Measurements from ENCODE around the gene LRRC51.
A peak's percentile ranks its signal among the peaks of the same experiment; 100 is the strongest.
"Not testable (repeated sequence)": the region's sequence is repeated elsewhere in the genome, so short reads cannot be mapped to it uniquely, and the experiment has no call there.

Gene LRRC51

GRCh38 chr11:72132646-72133045, 52.0 kb downstream of the LRRC51 start:
- DNase-seq (ENCODE audit: low spot score): peak; percentile 5
- Histone ChIP-seq H3K4me3 (no peak overlapping the region), H3K27ac (peak overlapping the region in 1 of 2 donors; percentile 61)
- TF ChIP-seq, protein P1, sequence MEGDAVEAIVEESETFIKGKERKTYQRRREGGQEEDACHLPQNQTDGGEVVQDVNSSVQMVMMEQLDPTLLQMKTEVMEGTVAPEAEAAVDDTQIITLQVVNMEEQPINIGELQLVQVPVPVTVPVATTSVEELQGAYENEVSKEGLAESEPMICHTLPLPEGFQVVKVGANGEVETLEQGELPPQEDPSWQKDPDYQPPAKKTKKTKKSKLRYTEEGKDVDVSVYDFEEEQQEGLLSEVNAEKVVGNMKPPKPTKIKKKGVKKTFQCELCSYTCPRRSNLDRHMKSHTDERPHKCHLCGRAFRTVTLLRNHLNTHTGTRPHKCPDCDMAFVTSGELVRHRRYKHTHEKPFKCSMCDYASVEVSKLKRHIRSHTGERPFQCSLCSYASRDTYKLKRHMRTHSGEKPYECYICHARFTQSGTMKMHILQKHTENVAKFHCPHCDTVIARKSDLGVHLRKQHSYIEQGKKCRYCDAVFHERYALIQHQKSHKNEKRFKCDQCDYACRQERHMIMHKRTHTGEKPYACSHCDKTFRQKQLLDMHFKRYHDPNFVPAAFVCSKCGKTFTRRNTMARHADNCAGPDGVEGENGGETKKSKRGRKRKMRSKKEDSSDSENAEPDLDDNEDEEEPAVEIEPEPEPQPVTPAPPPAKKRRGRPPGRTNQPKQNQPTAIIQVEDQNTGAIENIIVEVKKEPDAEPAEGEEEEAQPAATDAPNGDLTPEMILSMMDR (IDR thresholded peaks at IDR 0.05): no peak

GRCh38 chr11:72135473-72135872, 54.8 kb downstream of the LRRC51 start, which contains the start of gene FOLR3:
Gene FOLR3 (plus strand): TSS chr11:72135725. CDS start chr11:72135953, 228 bp downstream.
- H3K27ac ChIP-seq: peak within 1 kb of the TSS in 1 of 2 donors; percentile 7
- H3K4me3 ChIP-seq; DNase-seq (ENCODE audit: low spot score): not testable (repeated sequence)

GRCh38 chr11:72135891-72136683, 55.4 kb downstream of the LRRC51 start:
- H3K4me3 ChIP-seq: no peak overlapping the region
- peak overlapping the region in 1 of 2 donors; percentile 7 for H3K27ac ChIP-seq
- TF ChIP-seq, protein P1 (IDR thresholded peaks at IDR 0.05): no peak
- no peak for DNase-seq (ENCODE audit: low spot score)

GRCh38 chr11:72136684-72137262, 56.1 kb downstream of the LRRC51 start:
- TF ChIP-seq, protein P1 (IDR thresholded peaks at IDR 0.05): no peak
- H3K4me3 ChIP-seq: no peak overlapping the region
- H3K27ac ChIP-seq: no peak overlapping the region
- no peak for DNase-seq (ENCODE audit: low spot score)

DNA sequence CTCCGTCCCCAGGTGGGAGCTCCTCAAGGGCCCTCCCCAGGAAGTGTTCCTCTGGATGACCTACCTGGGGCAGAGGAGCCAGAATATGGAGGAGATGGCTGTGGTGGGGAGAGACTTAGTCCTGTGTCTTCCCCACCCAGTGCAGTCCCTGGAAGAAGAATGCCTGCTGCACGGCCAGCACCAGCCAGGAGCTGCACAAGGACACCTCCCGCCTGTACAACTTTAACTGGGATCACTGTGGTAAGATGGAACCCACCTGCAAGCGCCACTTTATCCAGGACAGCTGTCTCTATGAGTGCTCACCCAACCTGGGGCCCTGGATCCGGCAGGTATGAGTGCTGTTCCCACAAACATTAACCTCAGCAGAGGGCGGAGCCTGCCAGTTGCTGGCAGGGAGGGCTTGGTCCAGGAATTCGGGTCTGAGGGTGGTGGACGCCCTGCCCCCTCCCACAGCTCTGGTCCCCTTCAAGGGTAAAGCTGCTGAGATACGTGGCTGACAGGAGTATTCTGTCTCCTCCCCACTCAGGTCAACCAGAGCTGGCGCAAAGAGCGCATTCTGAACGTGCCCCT, 58.3 kb downstream of the LRRC51 start:
- Histone ChIP-seq H3K27ac (no peak overlapping the region), H3K4me3 (no peak overlapping the region)
- TF ChIP-seq, protein P1 (IDR thresholded peaks at IDR 0.05): no peak
- no peak for DNase-seq (ENCODE audit: low spot score)

- DNase-seq (ENCODE audit: low spot score): no peak
- Histone ChIP-seq H3K4me3 (no peak overlapping the region), H3K27ac (no peak overlapping the region)
These were observed 58.9 kb downstream of the LRRC51 start for GRCh38 chr11:72139500-72139899.

DNA sequence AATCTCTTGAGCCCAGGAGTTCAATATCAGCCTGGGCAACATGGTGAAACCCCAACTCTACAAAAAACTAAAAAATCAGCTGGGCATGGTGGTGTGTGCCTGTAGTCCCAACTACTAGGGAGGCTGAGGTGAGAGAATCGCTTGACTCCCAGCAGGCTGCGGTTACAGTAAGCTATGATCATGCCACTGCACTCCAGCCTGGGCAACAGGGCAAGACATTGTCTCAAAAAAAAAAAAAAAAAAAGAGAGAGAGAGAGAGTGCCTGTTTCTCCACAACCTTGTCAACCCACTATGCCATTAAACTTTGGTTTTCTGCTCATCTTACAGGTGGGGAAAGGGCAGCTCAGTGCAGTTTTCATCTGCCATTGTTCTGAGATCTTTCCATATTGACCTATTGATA, 60.0 kb downstream of the LRRC51 start:
- H3K27ac ChIP-seq: no peak overlapping the region
- H3K4me3 ChIP-seq: no peak overlapping the region
- no peak for DNase-seq (ENCODE audit: low spot score)
- TF ChIP-seq, protein P1 (IDR thresholded peaks at IDR 0.05): no peak

More at GRCh38 chr11:72139500-72139899, 58.9 kb downstream of the LRRC51 start:
- TF ChIP-seq, protein P1 (IDR thresholded peaks at IDR 0.05): no peak

Measured in coronary artery (tissue), 2 donors.